H1 (cell line): ENCODE results near the gene SPON2. TPM values are rescaled to one million over a fixed set of nuclear protein-coding genes. Genes with fewer than 3 reads are reported as not detected.
A peak's percentile ranks its signal among the peaks of the same experiment; 100 is the strongest.

Experiments used
- JUN ChIP-seq: IDR thresholded peaks from 2 replicates; pipeline ENCODE4 v1.6.1; 2011; ENCODE audit warnings: low read depth, mild to moderate bottlenecking, improper control_type of control experiment, low read length
- RNF2 ChIP-seq: fragments of 200-900, 300-1000 bp; sonication (generic); IDR thresholded peaks from 2 replicates; pipeline ENCODE4 v1.7.1; 2016; ENCODE audit warnings: borderline replicate concordance, low read depth, mild to moderate bottlenecking, antibody characterized with exemption, low read length; ENCODE audit not compliant: poor library complexity, severe bottlenecking; ENCODE audit errors: missing control alignments
- SIRT6 ChIP-seq: IDR thresholded peaks from one replicate; pipeline ENCODE4 v1.7.1; 2012; ENCODE audit warnings: low read length, inconsistent platforms
- ZNF274 ChIP-seq: IDR thresholded peaks from 2 replicates; pipeline ENCODE4 v1.7.0; 2012; ENCODE audit warnings: low read length, borderline replicate concordance; ENCODE audit errors: extremely low read depth
- polyA plus RNA-seq, 7 experiments: library from polyadenylated mRNA; depleted of rRNA in 3 of 7; stranded (reverse) in 5 of 7; unstranded in 2 of 7; fragments of >200 nt in 5 of 7; fragments of 200-250 nt in 2 of 7; gene quantifications; 1 replicate in 5 of 7; 2 replicates in 1 of 7; 4 replicates in 1 of 7; pipeline versions ENCODE4 v1.2.1 to v1.2.3, GENCODE V29; 2011 to 2013; ENCODE audit warnings: missing spikeins in 2 of 7, mixed read lengths in 2 of 7
- total RNA-seq: library from RNA; stranded (reverse); fragmentation: NEBNext Ultra II Directional; extraction: Animal tissue kit (Norgen Biotek cat#: 25700); gene quantifications from 2 replicates; pipeline ENCODE4 v1.2.1, GENCODE V29; 2021
- TF ChIP-seq, protein P1 (sequence below): IDR thresholded peaks from 2 replicates; pipeline ENCODE4 v1.6.1; 2012; ENCODE audit warnings: inconsistent platforms
- TF ChIP-seq, protein P2 (sequence below): IDR thresholded peaks from 2 replicates; pipeline ENCODE4 v1.6.1; 2012; ENCODE audit warnings: low read length, inconsistent platforms

Gene SPON2
- total and polyA plus RNA-seq, 2 of the 8 experiments (the other 6 are each of a cell fraction or from before 2014, with no cell fraction given) = 2.8 to 3.2 TPM

DNA sequence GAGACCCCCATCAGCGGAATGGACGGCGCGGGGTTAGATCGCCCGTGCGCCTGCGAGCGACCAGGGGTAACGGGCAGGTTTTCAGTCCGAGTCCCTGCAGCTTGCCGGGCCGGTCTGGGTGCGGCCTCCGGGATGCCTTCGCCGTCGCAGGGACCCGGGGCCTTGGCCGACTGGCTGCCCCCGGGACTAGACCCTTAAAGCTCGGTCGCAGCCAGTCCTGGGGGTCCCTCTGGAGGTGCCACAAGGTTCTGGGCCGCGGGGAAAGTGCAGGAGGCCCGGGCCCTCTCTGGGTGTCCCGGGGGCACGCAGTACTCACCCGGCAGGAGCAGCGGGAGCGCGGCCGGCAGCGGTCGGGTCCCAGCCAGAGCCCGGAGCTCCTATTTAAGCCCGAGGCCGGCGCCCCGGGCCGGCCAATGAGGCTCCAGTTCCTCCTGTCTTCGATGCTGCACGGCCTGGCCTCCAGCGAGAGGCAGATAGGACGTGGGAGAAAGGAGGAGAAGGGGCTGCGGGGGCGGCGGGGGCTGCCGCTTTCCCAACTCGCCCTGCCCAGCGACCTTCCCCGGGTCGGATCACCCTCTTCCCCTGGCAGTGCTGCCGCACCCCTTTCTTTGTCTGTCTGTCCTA, at the start of gene SPON2 (continued):
- TF ChIP-seq RNF2 (peak; percentile 1), ZNF274 (no peak), SIRT6 (no peak), JUN (no peak)
- TF ChIP-seq, protein P1, sequence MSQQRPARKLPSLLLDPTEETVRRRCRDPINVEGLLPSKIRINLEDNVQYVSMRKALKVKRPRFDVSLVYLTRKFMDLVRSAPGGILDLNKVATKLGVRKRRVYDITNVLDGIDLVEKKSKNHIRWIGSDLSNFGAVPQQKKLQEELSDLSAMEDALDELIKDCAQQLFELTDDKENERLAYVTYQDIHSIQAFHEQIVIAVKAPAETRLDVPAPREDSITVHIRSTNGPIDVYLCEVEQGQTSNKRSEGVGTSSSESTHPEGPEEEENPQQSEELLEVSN = no peak
- TF ChIP-seq, protein P2, sequence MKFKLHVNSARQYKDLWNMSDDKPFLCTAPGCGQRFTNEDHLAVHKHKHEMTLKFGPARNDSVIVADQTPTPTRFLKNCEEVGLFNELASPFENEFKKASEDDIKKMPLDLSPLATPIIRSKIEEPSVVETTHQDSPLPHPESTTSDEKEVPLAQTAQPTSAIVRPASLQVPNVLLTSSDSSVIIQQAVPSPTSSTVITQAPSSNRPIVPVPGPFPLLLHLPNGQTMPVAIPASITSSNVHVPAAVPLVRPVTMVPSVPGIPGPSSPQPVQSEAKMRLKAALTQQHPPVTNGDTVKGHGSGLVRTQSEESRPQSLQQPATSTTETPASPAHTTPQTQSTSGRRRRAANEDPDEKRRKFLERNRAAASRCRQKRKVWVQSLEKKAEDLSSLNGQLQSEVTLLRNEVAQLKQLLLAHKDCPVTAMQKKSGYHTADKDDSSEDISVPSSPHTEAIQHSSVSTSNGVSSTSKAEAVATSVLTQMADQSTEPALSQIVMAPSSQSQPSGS = no peak
- TF ChIP-seq, all 59 proteins: peak for 5
